K562 (cell line): ENCODE data around the gene ARFRP1.

ENCODE experiments used
- ARID1B ChIP-seq: fragments of 450-650 bp; IDR thresholded peaks from 2 replicates; pipeline ENCODE4 v1.6.1; 2016; ENCODE audit warnings: antibody characterized with exemption, mild to moderate bottlenecking, inconsistent platforms
- CHCHD3 ChIP-seq: fragments of 250-450 bp; sonication (Bioruptor Pico); IDR thresholded peaks from 2 replicates; pipeline ENCODE4 v2.1.2; 2022; ENCODE audit warnings: mild to moderate bottlenecking
- CTCF ChIP-seq, 3 experiments: IDR thresholded peaks in 2 of 3; conservative IDR thresholded peaks in 1 of 3; 2 replicates each; pipeline ENCODE4 v1.5.1; 2011 to 2012; ENCODE audit warnings: low read length in 3 of 3, mild to moderate bottlenecking in 3 of 3, control low read depth in 2 of 3, improper control_type of control experiment in 1 of 3, inconsistent platforms in 1 of 3, low read depth in 1 of 3, mixed read lengths in 1 of 3, moderate library complexity in 1 of 3; ENCODE audit not compliant: insufficient read depth in 2 of 3
- KLF16 ChIP-seq: IDR thresholded peaks from 2 replicates; pipeline ENCODE4 v1.6.1; 2016; ENCODE audit warnings: antibody characterized with exemption
- POLR2AphosphoS2 ChIP-seq: IDR thresholded peaks from 2 replicates; pipeline ENCODE4 v1.6.1; 2012; ENCODE audit warnings: low read length, improper control_type of control experiment
- SRF ChIP-seq, 2 experiments: fragments of 250-450, 450-650 bp in 1 of 2; sonication (Bioruptor Pico) in 1 of 2; sonication (generic) in 1 of 2; formaldehyde crosslinking; IDR thresholded peaks; 2 replicates each; pipeline versions ENCODE4 v1.5.0 to v1.5.1; 2020 to 2022; ENCODE audit warnings: mild to moderate bottlenecking in 1 of 2, missing genetic modification reagents in 1 of 2
- ZNF224 ChIP-seq: sonication (generic); formaldehyde crosslinking; IDR thresholded peaks from 2 replicates; pipeline ENCODE4 v1.8.0; 2022; ENCODE audit warnings: mild to moderate bottlenecking, missing genetic modification reagents
- ZNF518B ChIP-seq: fragments of 250-450 bp; sonication (Bioruptor Pico); IDR thresholded peaks from 2 replicates; pipeline ENCODE4 v1.5.0; 2021; ENCODE audit warnings: mild to moderate bottlenecking, moderate library complexity

GRCh38 chr20:63697868-63698545 is 9.8 kb downstream of the ARFRP1 start:
- TF ChIP-seq KLF16: no peak
- no peak for TF ChIP-seq ZNF518B (CRISPR knock-in tag)
- no peak for TF ChIP-seq ARID1B
- peak; percentile 76 for TF ChIP-seq POLR2AphosphoS2
- no peak for TF ChIP-seq SRF (CRISPR knock-in tag; IDR thresholded peaks at IDR 0.05)
- TF ChIP-seq CTCF (IDR thresholded peaks at IDR 0.05 in 2 of 3, conservative IDR thresholded peaks at IDR 0.05 in 1 of 3; ENCODE audit: insufficient read depth in 2 of 3, low read depth in 1 of 3, low read length in 3 of 3): no peak
- no peak for TF ChIP-seq CHCHD3 (CRISPR knock-in tag)
- TF ChIP-seq ZNF224 (CRISPR knock-in tag): no peak
